ENCODE results near the gene ZNF385B. TPM values are rescaled to one million over a fixed set of nuclear protein-coding genes. Genes with fewer than 3 reads are reported as not detected.

ZNF385B gene
- total RNA-seq, 1 donor from 2014 or later, result 0.25 TPM

- TF ChIP-seq, protein P1, sequence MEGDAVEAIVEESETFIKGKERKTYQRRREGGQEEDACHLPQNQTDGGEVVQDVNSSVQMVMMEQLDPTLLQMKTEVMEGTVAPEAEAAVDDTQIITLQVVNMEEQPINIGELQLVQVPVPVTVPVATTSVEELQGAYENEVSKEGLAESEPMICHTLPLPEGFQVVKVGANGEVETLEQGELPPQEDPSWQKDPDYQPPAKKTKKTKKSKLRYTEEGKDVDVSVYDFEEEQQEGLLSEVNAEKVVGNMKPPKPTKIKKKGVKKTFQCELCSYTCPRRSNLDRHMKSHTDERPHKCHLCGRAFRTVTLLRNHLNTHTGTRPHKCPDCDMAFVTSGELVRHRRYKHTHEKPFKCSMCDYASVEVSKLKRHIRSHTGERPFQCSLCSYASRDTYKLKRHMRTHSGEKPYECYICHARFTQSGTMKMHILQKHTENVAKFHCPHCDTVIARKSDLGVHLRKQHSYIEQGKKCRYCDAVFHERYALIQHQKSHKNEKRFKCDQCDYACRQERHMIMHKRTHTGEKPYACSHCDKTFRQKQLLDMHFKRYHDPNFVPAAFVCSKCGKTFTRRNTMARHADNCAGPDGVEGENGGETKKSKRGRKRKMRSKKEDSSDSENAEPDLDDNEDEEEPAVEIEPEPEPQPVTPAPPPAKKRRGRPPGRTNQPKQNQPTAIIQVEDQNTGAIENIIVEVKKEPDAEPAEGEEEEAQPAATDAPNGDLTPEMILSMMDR (IDR thresholded peaks at IDR 0.05; ENCODE audit: insufficient read depth, low read length, poor library complexity, severe bottlenecking), result no peak
- DNase-seq (ENCODE audit: low read depth), result no peak
- no peak overlapping the region for H3K4me3 ChIP-seq (ENCODE audit: low read depth, low read length)
- H3K36me3 ChIP-seq (ENCODE audit: control insufficient read depth, insufficient read depth, low read length), result no peaks in the 10 kb centered on the region
- H3K27me3 ChIP-seq (ENCODE audit: control insufficient read depth, insufficient read depth, low read length), result no peaks in the 10 kb centered on the region
Measured at GRCh38 chr2:179560257-179560735, 301.1 kb downstream of the ZNF385B start.

DNA sequence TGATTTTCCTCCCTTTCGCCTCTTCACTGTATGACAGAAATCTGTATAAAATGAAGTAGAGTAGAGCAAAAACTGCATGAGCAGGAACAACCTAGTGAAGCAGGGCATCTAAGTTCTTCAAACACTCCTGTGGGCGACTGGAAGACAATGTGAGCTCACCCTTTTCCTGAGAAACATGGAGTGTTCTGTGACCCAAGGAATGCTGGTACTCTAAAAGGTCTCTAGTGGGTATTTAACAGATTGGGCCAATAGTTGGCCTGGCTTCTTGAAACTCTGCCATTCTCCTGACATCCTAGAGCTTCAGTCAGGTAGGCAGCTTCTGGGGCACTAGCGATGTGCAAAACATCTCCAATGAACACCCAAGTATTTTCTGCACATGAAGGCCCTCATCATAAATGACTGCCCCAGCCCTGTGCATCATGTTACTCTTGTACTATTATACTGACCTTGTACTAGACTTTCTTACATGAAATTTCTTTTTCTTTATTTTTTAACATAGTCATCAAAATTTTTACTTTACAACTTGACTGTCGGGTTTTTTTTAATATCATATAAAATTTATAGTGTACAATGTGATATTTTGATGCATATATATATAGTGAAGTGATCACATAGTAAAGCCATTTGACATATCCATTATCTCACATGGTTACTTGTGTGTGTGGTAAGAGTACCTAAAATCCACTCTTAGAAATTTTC lies 302.2 kb downstream of the ZNF385B start:
- TF ChIP-seq, protein P1 (IDR thresholded peaks at IDR 0.05; ENCODE audit: insufficient read depth, low read length, poor library complexity, severe bottlenecking), result no peak
- no peaks in the 10 kb centered on the region for H3K36me3 ChIP-seq (ENCODE audit: control insufficient read depth, insufficient read depth, low read length)
- no peaks in the 10 kb centered on the region for H3K27me3 ChIP-seq (ENCODE audit: control insufficient read depth, insufficient read depth, low read length)
- DNase-seq (ENCODE audit: low read depth), result no peak
- no peak overlapping the region for H3K4me3 ChIP-seq (ENCODE audit: low read depth, low read length)

- no peak for DNase-seq (ENCODE audit: low read depth)
- no peak overlapping the region for H3K4me3 ChIP-seq (ENCODE audit: low read depth, low read length)
- H3K36me3 ChIP-seq (ENCODE audit: control insufficient read depth, insufficient read depth, low read length), result no peaks in the 10 kb centered on the region
- TF ChIP-seq, protein P1 (IDR thresholded peaks at IDR 0.05; ENCODE audit: insufficient read depth, low read length, poor library complexity, severe bottlenecking), result no peak
- H3K27me3 ChIP-seq (ENCODE audit: control insufficient read depth, insufficient read depth, low read length), result no peaks in the 10 kb centered on the region
Measured at GRCh38 chr2:179558010-179558934, 303.1 kb downstream of the ZNF385B start.

- no peaks in the 10 kb centered on the region for H3K27me3 ChIP-seq (ENCODE audit: control insufficient read depth, insufficient read depth, low read length)
- no peaks in the 10 kb centered on the region for H3K36me3 ChIP-seq (ENCODE audit: control insufficient read depth, insufficient read depth, low read length)
- TF ChIP-seq, protein P1 (IDR thresholded peaks at IDR 0.05; ENCODE audit: insufficient read depth, low read length, poor library complexity, severe bottlenecking), result no peak
- DNase-seq (ENCODE audit: low read depth), result no peak
- H3K4me3 ChIP-seq (ENCODE audit: low read depth, low read length), result no peak overlapping the region
Measured at GRCh38 chr2:179556425-179556824, 305.0 kb downstream of the ZNF385B start.

DNA sequence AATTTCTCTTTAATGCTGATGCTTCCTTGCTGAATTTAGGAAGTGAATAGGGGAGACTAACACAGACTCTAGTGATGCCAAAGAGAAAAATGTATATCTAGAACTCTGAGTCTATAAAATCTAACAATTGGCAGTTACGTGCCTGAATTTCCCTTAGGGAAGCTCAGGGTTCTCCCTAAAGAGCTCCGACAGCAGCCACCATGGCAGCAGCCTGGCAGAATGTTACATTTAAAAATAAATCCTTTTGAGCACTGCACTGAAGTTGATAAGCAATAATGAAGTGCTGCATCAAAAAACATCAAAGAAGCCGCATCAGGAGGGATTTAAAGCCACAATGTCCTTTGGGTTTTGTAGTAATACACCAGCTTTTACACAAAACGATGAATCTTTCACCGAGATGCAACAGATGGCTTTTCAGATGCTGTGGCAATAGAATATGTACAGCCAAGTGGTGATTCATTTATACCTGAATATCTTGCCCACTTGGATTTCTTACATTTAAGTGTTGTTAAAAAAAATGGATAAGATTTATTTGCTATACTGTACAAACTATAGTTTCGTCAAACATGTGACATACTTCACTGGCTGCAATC lies 305.6 kb downstream of the ZNF385B start:
- no peak overlapping the region for H3K4me3 ChIP-seq (ENCODE audit: low read depth, low read length)
- DNase-seq (ENCODE audit: low read depth), result no peak
- no peaks in the 10 kb centered on the region for H3K27me3 ChIP-seq (ENCODE audit: control insufficient read depth, insufficient read depth, low read length)
- H3K36me3 ChIP-seq (ENCODE audit: control insufficient read depth, insufficient read depth, low read length), result no peaks in the 10 kb centered on the region
- TF ChIP-seq, protein P1 (IDR thresholded peaks at IDR 0.05; ENCODE audit: insufficient read depth, low read length, poor library complexity, severe bottlenecking), result no peak

Measured in kidney epithelial cell (primary cell).